Activated T-helper 1 cell treated with anti-CD3 and anti-CD28 coated beads, Interleukin-12 subunit alpha, Interleukin-12 subunit beta, Interleukin-2, Interleukin-4 antibody, amounts not matched to agents 30 ng/mL and 10 ng/mL and 1 ng/mL, durations not matched to agents 14 hours and 24 hours and 36 hours (primary cell): ENCODE measurements around the gene INSYN2A. TPM values are rescaled to one million over a fixed set of nuclear protein-coding genes. Genes with fewer than 3 reads are reported as not detected.

ENCODE experiments used
- DNase-seq: peaks from one replicate; pipeline ENCODE4 v3.0.0; 2021; ENCODE audit warnings: low spot score
- H3K27ac Mint-ChIP-seq: one replicate; pipeline ENCODE4 v1.8.0; 2021; ENCODE audit warnings: mild to moderate bottlenecking, mixed read lengths
- H3K27me3 Mint-ChIP-seq: one replicate; pipeline ENCODE4 v1.8.0; 2022; ENCODE audit warnings: mild to moderate bottlenecking, moderate library complexity, mixed read lengths; ENCODE audit not compliant: insufficient read depth
- H3K36me3 Mint-ChIP-seq: one replicate; pipeline ENCODE4 v1.8.0; 2021; ENCODE audit warnings: low read depth, mixed read lengths
- H3K4me1 Mint-ChIP-seq: one replicate; pipeline ENCODE4 v1.8.0; 2021; ENCODE audit warnings: low read depth, mixed read lengths
- H3K4me3 Mint-ChIP-seq: one replicate; pipeline ENCODE4 v1.8.0; 2021; ENCODE audit warnings: mild to moderate bottlenecking, moderate library complexity, mixed read lengths
- H3K9me3 Mint-ChIP-seq: one replicate; pipeline ENCODE4 v1.8.0; 2021; ENCODE audit warnings: mixed read lengths
- intact Hi-C: fragments of 100-400 bp; cut with micrococcal nuclease; formaldehyde crosslinking; loops from one replicate; pipeline ENCODE4 v1.15.1; 2024
- total RNA-seq: library from RNA; stranded (reverse); gene quantifications from 2 replicates; pipeline ENCODE4 v1.2.3, GENCODE V29; 2022

INSYN2A gene
- total RNA-seq, 1 donor from 2014 or later, result not detected

- H3K27me3 Mint-ChIP-seq, result peaks cover 2% of the 10 kb centered on the region
- H3K27ac Mint-ChIP-seq, result no peak overlapping the region
- H3K36me3 Mint-ChIP-seq, result no peaks in the 10 kb centered on the region
- peaks cover 5% of the 10 kb centered on the region for H3K9me3 Mint-ChIP-seq
- DNase-seq, result no peak
- no peaks in the 10 kb centered on the region for H3K4me1 Mint-ChIP-seq
- intact Hi-C loops, result no loop called here
- H3K4me3 Mint-ChIP-seq, result no peak overlapping the region
These were observed 19.9 kb upstream of the INSYN2A start for GRCh38 chr10:127216274-127216673.

GRCh38 chr10:127215866-127216265 lies 19.5 kb upstream of the INSYN2A start:
- no peaks in the 10 kb centered on the region for H3K36me3 Mint-ChIP-seq
- no peaks in the 10 kb centered on the region for H3K4me1 Mint-ChIP-seq
- intact Hi-C loops, result no loop called here
- peaks cover 2% of the 10 kb centered on the region for H3K27me3 Mint-ChIP-seq
- DNase-seq, result no peak
- peaks cover 5% of the 10 kb centered on the region for H3K9me3 Mint-ChIP-seq
- H3K27ac Mint-ChIP-seq, result no peak overlapping the region
- no peak overlapping the region for H3K4me3 Mint-ChIP-seq

GRCh38 chr10:127210936-127211466 lies 14.6 kb upstream of the INSYN2A start:
- intact Hi-C loops, result no loop called here
- no peaks in the 10 kb centered on the region for H3K4me1 Mint-ChIP-seq
- H3K27ac Mint-ChIP-seq, result no peak overlapping the region
- DNase-seq, result no peak
- H3K9me3 Mint-ChIP-seq, result no peaks in the 10 kb centered on the region
- no peak overlapping the region for H3K4me3 Mint-ChIP-seq
- H3K36me3 Mint-ChIP-seq, result no peaks in the 10 kb centered on the region
- H3K27me3 Mint-ChIP-seq, result peaks cover 5% of the 10 kb centered on the region

GRCh38 chr10:127207081-127207480 lies 10.7 kb upstream of the INSYN2A start:
- H3K36me3 Mint-ChIP-seq, result no peaks in the 10 kb centered on the region
- peaks cover 7% of the 10 kb centered on the region for H3K27me3 Mint-ChIP-seq
- intact Hi-C loops, result no loop called here
- no peaks in the 10 kb centered on the region for H3K4me1 Mint-ChIP-seq
- no peak for DNase-seq
- H3K9me3 Mint-ChIP-seq, result no peaks in the 10 kb centered on the region
- H3K4me3 Mint-ChIP-seq, result no peak overlapping the region
- H3K27ac Mint-ChIP-seq, result no peak overlapping the region

- no peak for DNase-seq
- Mint-ChIP-seq H3K27me3 (peaks cover 11% of the 10 kb centered on the region), H3K36me3 (no peaks in the 10 kb centered on the region), H3K9me3 (no peaks in the 10 kb centered on the region), H3K4me3 (no peak overlapping the region), H3K4me1 (no peaks in the 10 kb centered on the region), H3K27ac (no peak overlapping the region)
- intact Hi-C loops, result no loop called here
These were observed 6.7 kb upstream of the INSYN2A start for GRCh38 chr10:127203067-127203466.

GRCh38 chr10:127200646-127201045 lies 4.3 kb upstream of the INSYN2A start:
- no peaks in the 10 kb centered on the region for H3K9me3 Mint-ChIP-seq
- H3K4me1 Mint-ChIP-seq, result no peaks in the 10 kb centered on the region
- H3K36me3 Mint-ChIP-seq, result no peaks in the 10 kb centered on the region
- H3K27me3 Mint-ChIP-seq, result peaks cover 16% of the 10 kb centered on the region
- no peak for DNase-seq
- H3K4me3 Mint-ChIP-seq, result no peak overlapping the region
- H3K27ac Mint-ChIP-seq, result no peak overlapping the region
- intact Hi-C loops, result no loop called here

GRCh38 chr10:127198721-127199120 lies 2.3 kb upstream of the INSYN2A start:
- intact Hi-C loops, result no loop called here
- Mint-ChIP-seq H3K27ac (no peak overlapping the region), H3K4me3 (no peak overlapping the region), H3K4me1 (no peaks in the 10 kb centered on the region), H3K27me3 (peaks cover 27% of the 10 kb centered on the region), H3K36me3 (no peaks in the 10 kb centered on the region), H3K9me3 (no peaks in the 10 kb centered on the region)
- no peak for DNase-seq

- H3K36me3 Mint-ChIP-seq, result no peaks in the 10 kb centered on the region
- no peaks in the 10 kb centered on the region for H3K9me3 Mint-ChIP-seq
- no peak overlapping the region for H3K4me3 Mint-ChIP-seq
- H3K4me1 Mint-ChIP-seq, result no peaks in the 10 kb centered on the region
- no peak for DNase-seq
- no peak overlapping the region for H3K27ac Mint-ChIP-seq
- intact Hi-C loops, result no loop called here
- peaks cover 31% of the 10 kb centered on the region for H3K27me3 Mint-ChIP-seq
These were observed 1.9 kb upstream of the INSYN2A start for GRCh38 chr10:127198307-127198706.

GRCh38 chr10:127197154-127197432 lies 702 bp upstream of the INSYN2A start:
- Mint-ChIP-seq H3K27me3 (peaks cover 34% of the 10 kb centered on the region), H3K4me1 (no peaks in the 10 kb centered on the region), H3K9me3 (no peaks in the 10 kb centered on the region), H3K4me3 (no peak overlapping the region), H3K27ac (no peak overlapping the region), H3K36me3 (no peaks in the 10 kb centered on the region)
- DNase-seq, result no peak
- intact Hi-C loops, result no loop called here

GRCh38 chr10:127195571-127196281 lies 665 bp downstream of the INSYN2A start:
- Mint-ChIP-seq H3K27ac (no peak overlapping the region), H3K27me3 (peaks cover 32% of the 10 kb centered on the region), H3K36me3 (no peaks in the 10 kb centered on the region), H3K9me3 (no peaks in the 10 kb centered on the region), H3K4me1 (no peaks in the 10 kb centered on the region), H3K4me3 (no peak overlapping the region)
- DNase-seq, result no peak
- intact Hi-C loops, result no loop called here

- no peaks in the 10 kb centered on the region for H3K4me1 Mint-ChIP-seq
- peaks cover 32% of the 10 kb centered on the region for H3K27me3 Mint-ChIP-seq
- H3K27ac Mint-ChIP-seq, result no peak overlapping the region
- no peaks in the 10 kb centered on the region for H3K36me3 Mint-ChIP-seq
- no peak for DNase-seq
- H3K4me3 Mint-ChIP-seq, result no peak overlapping the region
- intact Hi-C loops, result no loop called here
- H3K9me3 Mint-ChIP-seq, result no peaks in the 10 kb centered on the region
These were observed 1.3 kb downstream of the INSYN2A start for GRCh38 chr10:127195041-127195506.

- intact Hi-C loops, result no loop called here
These were observed 1.8 kb downstream of the INSYN2A start for GRCh38 chr10:127194599-127194998.

GRCh38 chr10:127194111-127194510 lies 2.3 kb downstream of the INSYN2A start:
- H3K4me3 Mint-ChIP-seq, result no peak overlapping the region
- H3K36me3 Mint-ChIP-seq, result no peaks in the 10 kb centered on the region
- intact Hi-C loops, result no loop called here
- peaks cover 32% of the 10 kb centered on the region for H3K27me3 Mint-ChIP-seq
- H3K27ac Mint-ChIP-seq, result no peak overlapping the region
- H3K9me3 Mint-ChIP-seq, result no peaks in the 10 kb centered on the region
- no peak for DNase-seq
- no peaks in the 10 kb centered on the region for H3K4me1 Mint-ChIP-seq

More at GRCh38 chr10:127194599-127194998, 1.8 kb downstream of the INSYN2A start:
- no peaks in the 10 kb centered on the region for H3K4me1 Mint-ChIP-seq
- DNase-seq, result no peak
- H3K27me3 Mint-ChIP-seq, result peaks cover 32% of the 10 kb centered on the region
- no peaks in the 10 kb centered on the region for H3K36me3 Mint-ChIP-seq
- H3K4me3 Mint-ChIP-seq, result no peak overlapping the region
- no peaks in the 10 kb centered on the region for H3K9me3 Mint-ChIP-seq
- no peak overlapping the region for H3K27ac Mint-ChIP-seq

GRCh38 chr10:127193125-127193524 lies 3.3 kb downstream of the INSYN2A start:
- Mint-ChIP-seq H3K4me3 (no peak overlapping the region), H3K9me3 (no peaks in the 10 kb centered on the region), H3K36me3 (no peaks in the 10 kb centered on the region), H3K27ac (no peak overlapping the region), H3K27me3 (peaks cover 30% of the 10 kb centered on the region), H3K4me1 (no peaks in the 10 kb centered on the region)
- intact Hi-C loops, result no loop called here
- no peak for DNase-seq
